Measurements from ENCODE around the gene SCUBE1.

Gene SCUBE1

DNA sequence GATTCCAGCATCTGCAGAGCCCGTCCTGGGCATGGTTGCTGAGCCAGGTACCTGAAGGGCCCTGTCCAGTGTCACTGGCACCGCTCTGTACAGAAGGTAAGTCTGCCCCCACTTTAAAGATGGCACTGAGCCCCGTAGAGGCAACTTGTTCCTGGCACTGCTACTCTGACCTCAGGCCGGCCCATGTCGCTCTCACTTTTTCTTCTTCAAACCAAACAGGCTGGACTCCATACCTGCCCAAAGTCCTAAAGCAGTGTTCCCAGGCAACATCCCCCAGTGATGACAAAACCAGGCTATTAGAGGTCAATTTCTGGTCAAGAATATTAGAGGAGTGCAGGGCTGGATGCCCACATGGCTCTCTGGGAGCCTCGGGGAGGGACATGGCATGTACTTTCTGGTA lies 109.6 kb downstream of the SCUBE1 start:
- no peak for DNase-seq

DNA sequence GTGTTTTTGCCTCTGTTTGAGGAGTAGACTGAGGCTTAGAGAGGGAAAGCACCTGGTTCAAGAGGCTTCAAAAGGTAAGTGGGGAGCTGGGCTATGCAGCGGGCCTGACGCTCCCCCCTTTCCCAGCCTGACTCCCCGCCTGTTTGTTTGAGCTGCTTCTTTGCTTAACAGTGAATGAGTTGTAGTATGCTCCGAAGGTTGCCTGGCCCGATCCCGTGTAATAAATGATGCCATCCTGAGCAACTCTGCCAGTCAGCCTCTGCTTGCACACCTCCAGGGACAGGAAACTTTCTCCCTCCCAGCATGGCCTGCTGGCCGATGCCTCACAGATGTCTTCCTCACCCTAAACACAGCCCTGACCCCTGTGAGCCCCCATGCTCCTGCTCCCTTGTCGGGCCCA lies 110.7 kb downstream of the SCUBE1 start:
- no peak for DNase-seq

DNA sequence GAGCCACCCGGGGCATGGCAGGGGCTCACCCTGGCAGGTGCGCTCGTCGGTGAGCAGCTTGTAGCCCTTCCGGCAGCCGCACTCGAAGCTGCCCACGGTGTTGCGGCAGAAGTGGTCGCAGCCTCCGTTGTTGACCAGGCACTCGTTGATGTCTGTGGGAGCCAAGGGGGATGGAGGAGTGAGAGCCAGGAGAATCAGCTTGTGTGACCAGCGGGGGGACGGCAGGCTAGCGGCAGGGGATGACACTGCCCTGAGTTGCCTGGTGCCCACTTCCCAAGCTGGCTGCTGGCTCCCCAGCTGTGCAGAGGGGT lies 111.5 kb downstream of the SCUBE1 start:
- no peak for DNase-seq

DNA sequence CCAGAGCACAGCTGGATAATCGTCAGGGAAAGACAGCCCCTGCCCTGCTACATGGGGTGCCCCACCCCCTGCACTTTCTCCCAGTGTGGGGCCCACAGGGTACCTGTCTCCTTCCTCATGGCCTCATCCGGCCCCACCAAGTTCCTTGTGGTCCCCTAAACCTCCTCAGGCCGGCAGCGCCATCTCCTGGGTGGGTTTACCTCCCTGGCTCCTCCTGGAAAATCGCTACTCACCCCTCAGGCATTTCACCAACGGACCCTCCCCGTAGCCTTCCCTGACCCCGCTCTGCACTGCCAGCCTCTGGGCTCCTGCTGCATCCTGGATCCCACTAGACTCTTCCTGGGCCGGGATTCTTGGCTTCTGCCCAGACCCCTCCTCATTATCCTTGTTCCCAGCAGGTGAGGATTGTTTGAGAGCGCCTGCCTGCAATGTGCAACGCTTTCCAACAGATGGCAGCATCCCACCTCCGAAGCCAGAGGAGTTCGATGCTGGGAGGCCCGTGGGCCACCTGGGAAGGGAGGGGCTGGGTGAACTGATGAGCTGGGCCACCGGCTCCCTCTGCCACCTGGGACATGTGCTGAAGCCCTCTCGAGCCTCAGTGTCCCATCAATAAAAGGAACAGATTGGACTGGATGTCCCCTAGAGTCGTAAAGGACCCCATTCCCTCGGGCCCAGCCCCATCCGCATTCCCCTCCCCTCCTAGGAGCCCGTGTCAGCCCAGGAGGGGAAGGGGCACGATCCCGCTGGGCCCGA lies 112.0 kb downstream of the SCUBE1 start:
- DNase-seq, result peak; percentile 44

DNA sequence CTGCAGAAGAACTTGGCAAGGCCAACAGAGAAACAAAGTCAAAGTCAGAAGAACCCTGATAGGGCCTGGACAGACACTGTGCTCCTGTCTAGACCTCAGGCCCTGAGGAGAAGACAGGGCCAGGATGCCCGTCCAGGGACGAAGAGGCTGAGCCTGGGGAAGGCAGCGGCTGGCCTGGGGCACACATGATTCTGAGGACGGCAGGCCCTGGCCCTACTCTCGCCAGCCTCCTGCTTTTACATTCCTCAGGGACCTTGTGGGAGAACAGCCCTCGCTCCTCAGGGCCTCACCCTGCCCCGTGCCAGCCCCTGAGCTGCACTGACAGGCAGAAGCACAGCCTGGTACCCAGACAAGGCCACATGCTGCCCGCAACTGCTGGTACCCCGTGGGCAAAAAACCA lies 112.6 kb downstream of the SCUBE1 start:
- DNase-seq, result no peak

DNA sequence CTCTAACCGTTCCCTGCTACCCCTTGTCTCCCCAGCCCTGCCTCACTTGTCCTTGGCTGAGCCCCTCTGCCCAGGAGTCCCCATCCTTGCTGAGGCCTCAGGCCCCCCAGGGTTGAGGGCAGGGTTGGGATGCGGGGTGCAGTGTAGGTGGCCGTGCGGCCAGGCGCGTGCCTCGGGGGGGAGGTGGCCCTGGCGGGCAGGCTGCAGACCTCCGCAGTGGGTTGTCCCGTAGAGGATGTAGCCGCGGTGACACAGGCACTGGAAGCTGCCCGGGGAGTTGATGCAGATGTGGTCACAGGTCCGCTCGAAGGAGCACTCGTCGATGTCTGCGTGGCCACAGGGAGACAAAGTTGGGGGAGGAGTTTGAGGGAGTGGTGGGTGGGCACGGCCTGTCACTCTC lies 114.3 kb downstream of the SCUBE1 start:
- no peak for DNase-seq

DNA sequence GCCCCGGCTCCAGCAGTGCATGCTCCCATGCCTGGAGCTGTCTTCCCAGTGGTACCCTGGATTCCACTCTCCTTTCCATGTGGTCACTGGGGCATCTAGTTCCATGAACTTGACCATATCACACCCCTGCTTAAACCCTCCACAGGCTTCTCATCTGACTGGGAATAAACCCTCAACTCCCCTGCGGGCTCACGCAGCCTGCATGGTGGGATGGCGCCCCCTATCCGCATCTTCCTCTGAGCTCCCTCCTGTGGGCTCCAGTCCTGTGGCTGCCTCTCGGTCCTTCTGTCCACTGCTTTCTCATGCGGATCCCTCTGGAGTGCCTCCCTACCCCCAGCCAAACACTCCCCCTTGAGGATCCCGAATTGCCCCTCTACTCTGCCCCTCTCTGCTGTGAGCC lies 114.8 kb downstream of the SCUBE1 start:
- DNase-seq, result no peak

DNA sequence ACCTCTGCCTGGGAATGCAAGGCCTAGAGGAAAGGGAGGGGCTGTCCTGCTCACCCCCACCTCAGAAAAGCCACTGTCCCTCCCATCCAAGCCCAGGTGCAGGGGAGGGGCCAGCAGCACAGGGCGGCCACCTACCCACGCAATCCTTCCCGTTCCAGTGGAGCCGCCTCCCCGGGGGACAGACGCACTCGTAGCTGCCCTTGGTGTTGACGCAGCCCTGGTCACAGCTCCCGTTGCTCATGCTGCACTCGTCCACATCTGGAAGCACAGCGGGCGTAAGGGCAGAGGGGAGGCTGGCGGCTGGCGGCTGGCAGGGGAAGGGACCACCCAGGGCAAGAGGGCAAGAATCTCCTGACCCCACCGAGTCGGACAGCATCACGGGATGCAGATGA lies 115.9 kb downstream of the SCUBE1 start:
- no peak for DNase-seq

DNA sequence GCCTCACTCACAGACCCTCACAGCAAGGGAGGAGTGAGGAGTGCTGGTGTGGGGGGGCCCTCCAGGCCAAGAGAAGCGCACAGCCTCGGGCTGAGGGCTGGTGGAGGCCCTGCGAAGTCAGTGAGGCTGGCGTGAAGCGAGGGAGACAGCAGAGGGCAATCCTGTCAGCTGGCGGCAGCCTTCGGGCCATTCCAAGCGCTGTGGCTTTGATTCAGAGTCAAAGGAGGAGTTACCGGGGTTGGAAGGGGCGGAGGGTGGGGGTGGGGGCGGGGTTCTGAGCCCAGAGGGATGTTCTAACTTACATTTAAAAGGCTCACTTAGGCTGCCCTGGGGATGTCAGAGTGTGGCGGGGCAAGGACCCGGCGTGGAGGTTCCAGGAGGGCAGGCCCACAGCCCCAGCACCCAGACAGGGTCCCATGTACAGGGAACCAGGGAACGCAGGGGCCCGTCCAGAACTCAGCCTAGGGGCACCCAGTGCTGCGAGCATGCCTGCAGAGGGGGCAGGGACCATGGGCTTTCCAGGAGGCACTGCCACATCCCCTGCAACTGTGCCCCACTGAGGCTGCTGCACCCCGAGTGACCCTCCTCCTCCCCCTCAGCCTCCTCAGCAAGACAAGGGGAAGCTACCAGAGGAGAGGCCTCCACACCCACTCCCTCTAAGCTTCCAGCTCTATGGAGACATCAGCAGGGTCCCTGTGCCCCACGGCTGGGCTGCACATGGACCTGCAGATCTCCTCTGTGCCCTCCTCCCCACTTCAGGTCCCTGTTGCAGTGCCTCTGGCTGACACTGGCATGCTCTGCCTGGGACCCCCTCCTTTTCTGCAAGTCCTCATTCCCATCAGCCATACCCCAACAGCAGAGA lies 116.6 kb downstream of the SCUBE1 start:
- no peak for DNase-seq

DNA sequence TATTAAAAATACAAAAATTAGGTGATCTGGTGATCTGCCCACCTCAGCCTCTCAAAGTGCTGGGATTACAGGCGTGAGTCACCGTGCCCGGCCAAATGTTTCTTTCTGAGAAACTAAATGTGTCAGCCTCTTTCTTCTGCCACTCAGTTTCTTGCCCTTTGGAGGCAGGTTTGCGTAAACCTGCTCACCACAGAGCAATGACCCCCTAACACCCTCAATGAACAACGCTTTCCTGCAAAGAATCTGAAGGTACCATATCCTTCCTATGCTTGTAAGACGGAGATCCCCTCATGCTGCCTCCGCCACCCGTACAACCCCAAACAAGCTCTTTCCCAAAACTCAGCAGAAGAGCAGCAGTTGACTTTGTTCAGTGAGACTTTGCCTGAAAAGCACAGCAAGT lies 117.6 kb downstream of the SCUBE1 start:
- DNase-seq, result no peak

DNA sequence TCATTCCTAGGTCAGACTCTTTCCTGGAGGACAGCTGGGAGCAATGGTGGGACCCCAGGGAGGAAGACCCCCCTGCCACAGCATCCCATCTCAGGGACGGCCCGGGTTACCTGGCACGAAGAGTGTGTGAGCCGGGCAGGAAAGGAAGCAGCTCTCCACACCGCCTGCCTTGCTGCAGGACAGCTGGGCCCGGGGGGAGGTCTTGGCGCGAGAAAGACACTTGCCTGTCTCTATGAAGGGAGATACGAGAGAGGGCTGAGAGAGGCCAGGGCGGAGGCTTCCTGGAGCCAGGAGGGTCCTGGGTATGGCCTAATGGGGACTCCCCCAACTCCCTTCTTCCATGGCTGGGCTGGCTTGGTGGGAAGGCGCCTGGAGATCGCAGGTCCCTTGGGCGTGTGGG lies 120.2 kb downstream of the SCUBE1 start:
- DNase-seq, result no peak

DNA sequence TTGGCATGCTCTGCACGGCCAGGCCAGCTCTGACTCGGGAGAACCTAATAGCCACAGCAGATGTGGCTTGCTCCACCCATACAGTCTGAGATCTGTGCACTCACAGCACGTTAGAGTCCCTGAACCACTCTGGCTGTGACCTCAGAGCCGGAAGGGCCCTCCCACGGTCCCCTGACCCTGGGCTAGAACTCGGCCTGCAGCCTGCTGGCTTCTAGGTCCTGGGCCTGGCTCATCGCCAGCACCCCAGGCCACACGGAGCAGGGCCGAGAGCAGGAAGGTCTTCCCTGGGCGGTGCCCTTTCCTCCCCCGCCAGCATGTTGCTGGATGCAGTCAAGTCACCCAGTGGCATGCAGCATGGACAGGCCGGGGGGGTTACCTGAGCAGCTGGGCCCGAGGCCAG lies 120.9 kb downstream of the SCUBE1 start:
- DNase-seq, result no peak

DNA sequence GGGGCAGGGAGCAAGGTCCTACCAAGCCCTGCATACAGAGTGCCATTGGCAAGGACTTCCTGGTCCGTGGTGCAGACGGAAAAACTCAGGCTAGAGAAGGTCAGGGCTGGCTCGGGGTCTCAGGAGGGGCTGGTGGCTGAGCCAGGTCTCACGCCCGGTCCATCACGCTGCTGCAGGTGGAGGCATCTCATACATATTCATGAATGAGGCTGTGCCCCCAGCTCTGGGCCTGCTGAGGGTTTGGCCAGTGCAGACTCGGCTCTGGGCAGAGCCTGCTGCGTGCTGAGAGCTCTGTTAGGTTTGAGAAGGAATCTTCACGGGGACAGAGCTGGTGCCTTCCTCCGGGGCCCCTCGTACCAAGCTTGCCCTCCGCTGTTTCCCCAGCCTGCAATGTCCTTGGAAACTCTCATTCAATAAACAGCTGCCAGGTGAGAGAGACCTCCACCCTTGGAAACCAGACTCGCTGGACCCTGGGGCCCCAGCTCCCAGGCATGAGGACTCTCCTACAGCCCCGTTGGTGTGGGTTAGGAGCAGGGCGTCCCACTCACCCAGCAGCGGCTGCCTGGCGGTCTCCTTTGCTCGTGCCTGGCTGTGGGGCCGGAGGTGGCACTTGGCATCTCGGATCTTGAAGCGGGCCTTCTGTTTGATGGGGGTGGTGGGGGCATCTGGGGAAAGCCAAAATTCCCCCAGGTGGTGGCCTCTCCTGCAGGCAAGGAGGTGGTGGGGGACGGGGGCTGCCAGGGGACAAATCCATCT lies 122.4 kb downstream of the SCUBE1 start:
- no peak for DNase-seq

DNA sequence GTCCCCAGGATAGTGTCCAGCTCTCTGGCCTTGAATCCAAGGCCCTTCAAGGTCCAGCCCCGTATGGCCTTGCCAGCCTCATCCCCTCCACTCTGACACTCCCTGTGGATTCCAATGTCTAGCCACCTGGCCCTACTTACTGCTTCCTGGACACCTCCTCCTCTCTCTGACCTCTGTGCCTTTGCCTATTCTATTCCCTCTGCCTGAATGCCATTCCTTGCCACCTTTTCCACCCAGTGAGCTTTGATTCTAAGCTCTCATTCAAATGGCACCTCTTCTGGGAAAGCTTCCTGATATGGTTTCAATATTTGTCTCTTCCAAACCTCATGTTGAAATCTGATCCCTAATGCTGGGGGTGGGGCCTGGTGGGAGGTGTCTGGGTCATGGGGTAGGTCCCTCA lies 124.4 kb downstream of the SCUBE1 start:
- DNase-seq, result no peak

DNA sequence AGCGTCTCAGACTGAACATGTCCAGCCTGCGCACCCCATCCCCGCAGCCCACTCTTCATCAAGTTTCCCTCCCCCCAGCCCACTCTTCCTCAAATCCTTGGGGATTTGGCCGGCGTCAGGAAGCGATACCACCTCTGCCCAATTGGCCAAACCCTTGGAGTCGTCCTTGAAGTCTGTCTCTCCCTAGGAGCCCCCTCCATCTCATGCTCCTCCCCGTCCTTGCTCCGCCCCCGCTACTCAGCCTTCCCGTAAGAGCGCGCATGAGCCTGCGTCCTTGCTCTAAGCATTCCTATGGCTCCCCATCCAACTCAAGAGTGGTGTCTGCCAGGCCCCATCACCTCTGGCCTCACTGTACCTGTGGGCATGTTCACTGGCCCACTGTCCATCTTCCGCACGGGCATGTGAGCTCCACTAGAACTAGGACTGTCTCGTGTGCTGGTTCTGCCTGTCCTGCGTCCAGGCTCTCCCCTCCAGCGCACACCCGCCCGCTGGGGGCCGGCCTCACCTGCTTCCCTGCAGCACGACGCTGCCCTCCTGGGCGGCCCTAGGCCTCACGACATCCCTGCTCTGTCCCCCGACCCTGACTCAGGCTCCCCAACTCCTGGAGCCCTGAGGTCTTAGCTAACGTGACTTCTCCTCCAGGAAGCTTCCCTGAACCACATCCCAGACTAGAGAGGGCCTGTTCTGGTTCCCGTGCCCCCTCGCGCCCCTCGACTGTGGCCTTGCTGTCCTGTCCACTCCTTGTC lies 125.7 kb downstream of the SCUBE1 start:
- DNase-seq, result no peak

DNA sequence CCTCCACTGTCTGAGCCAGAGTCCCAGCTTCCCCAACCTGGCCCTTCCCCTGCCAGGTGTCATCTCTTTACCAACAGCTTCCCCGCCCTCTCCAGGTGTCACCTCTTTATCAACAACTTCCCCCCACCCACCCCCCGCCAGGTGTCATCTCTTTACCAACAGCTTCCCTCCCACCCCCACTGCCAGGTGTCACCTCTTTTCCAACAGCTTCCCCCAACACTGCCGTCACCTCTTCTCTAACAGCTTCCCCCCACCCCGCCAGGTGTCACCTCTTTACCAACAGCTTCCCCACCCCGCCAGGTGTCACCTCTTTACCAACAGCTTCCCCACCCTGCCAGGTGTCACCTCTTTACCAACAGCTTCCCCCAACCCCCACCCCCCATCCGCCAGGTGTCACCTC lies 126.4 kb downstream of the SCUBE1 start:
- DNase-seq, result no peak

DNA sequence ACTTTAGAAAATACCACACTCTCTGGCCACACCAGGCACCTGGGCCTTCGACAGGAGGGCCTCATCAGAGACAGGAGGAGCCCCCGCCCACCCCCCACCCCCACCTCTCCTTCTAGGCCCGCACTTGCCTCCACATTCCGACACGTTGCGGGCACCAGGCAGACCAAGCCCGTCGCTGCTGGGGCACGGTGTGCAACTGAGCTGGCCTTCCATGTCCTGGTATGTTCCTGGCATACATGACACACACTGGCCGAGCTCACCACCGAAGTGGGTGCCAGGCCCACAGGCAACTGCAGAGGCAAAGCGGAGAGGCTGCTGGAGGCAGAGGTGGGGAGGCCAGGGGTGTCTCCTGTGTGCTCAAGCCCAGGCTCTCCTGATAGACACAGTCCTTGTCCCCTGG lies 129.2 kb downstream of the SCUBE1 start:
- no peak for DNase-seq

DNA sequence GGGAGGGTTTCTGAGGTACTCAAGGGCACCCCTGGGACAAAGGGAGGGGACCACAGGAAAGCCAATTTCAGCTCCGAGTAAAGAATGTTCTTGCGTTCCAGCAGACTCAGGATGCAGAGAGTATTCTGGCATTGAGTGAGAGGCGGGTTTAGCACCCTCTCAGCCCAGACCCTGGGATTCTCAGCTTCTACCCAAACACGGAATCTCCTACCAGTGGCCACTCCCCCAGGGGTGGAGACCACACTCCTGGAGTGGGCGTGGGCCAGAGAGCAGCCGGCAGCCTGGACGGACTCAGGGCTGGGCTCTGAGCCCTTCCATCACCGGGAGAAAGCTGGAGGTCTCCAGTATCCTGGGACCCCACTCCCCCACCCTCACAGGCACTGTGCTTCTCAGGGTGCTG lies 130.1 kb downstream of the SCUBE1 start:
- no peak for DNase-seq

DNA sequence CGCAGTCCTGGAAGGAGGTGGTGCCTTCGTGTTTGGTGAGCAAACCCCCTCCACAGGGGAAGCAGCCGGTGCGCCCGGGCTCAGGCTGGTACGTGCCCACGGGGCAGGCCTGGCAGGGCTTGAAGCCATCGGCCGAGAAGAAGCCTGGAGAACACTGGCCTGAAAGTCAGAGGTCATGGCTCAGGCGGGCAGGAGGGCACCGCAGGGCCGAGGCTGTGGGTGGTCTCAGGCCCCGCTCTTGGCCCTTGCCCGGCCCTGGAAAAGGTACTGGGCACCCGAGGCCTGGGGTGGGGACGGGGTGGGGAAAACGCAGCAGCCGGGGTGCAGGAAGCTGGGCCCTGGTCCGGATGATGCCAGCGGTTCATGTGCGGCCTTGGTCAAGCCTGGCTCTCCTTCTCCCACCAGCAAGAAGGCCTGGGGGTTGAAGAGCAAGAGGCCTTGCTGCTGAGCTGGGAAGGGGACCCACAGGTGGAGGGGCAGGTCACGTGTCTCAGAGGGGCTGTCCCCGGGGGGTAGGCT lies 130.7 kb downstream of the SCUBE1 start:
- no peak for DNase-seq

DNA sequence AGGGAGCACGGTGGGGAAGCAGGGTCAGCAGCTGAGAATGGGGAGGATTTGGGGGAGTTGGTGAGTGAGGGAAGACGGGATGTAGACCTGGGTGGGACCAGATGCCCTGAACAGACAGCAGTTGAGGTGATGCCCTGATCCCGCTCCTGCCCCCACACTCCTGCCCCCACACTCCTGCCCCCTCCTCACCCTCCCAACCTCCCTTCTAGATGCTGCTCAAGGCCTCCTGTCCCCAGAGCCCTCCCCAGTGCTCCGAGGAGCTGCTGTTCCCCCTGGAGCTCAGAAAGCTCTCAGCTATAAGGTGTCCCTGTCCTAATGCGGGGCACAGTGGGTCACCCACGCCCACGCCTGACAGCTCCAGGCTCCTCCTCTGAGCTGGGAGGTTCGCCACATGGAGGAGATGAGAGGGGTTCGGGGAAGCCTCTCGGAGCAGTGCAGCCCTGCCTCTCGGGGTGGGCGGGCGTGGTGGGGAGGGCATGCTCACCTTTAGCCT lies 131.2 kb downstream of the SCUBE1 start:
- DNase-seq, result no peak

DNA sequence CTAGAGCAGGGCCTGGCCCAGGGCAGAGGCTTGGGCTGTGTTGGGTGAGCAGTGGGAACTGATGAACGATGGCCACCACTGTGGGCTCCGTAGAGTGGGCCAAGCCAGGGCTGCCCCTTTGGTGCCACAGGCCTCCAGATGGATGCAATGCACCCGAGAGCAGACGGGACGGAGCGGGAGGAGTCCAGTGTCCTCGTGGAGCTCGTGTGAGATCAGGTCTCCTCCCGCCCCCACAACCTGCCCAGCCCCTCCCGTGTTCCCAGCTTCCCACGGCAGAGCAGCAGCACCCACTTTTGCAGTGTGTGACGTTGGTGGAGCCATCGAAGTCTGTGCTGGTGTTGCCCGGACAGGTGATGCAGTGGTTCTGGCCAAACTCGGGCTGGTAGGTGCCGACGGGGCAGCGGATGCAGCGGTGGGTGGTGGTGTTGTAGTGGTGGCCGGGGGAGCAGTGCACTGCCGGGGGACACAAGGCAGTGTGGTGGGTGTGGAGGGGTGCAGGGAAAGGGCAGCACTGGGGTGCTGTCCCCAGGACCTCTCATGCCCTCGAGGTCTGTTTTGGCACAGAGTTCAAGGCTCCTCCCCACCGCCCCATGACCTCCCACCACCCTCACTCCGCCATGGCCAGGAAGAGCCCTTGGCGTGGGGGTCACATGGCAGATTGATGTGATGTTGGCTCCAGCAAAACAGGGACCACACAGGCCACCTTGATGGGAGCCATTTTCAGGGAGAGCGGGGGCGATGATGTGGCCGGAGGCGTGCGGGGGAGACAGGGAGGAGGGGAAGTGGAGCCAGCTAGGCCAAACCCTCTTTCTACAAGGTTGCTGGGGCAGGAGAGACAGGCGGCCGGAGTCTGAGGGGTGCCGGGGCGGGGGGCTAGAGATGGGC lies 132.3 kb downstream of the SCUBE1 start:
- no peak for DNase-seq

DNA sequence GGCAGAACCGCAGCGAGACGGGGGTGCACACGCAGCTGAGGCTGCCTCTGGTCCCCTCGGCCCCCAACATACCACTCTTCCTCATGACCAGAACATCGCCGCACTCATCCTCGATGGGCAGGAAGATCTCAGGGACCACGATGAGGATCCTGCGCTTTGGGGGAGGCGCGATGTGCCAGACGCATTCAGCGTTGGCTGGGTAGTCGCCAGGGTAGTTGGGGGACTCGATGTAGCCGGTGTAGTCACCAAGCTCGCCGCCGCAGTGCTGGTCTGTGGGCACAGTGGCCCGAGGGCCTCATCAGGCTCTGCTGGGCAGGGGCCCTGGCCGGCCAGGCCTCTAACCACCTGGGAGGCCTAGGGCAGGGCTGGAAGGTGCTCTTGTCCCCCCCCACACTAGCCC lies 133.2 kb downstream of the SCUBE1 start:
- DNase-seq, result no peak

Measured in central memory CD4-positive, alpha-beta T cell (primary cell).